ENCODE data around the gene DNM1.

DNA sequence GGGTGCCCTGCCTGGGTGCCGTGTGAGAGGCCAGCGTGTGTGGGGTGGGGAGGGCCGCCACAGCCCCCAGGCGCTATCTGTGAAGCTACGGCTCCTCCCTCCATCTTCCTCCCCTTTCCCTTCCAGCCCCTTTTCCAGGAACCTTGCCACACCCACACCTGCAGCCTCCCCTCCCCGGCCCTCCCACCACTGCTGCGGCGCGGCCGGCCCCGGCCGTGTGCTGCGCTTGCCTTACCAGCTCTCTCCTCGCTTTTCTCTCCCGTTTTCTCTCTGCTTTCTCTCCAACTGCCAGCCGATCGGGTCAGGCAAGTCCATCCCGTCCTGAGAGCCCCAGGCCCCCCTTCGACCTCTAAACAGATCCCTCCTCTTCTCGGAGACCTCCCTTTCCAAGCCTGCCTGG is 51.2 kb downstream of the DNM1 start:
- TF ChIP-seq CTCF (conservative IDR thresholded peaks at IDR 0.05 in 1 of 2, IDR thresholded peaks at IDR 0.05 in 1 of 2; ENCODE audit: extremely low read depth in 1 of 2, insufficient read depth in 1 of 2, low read depth in 1 of 2, low read length in 2 of 2), result no peak
- TF ChIP-seq EZH2 (IDR thresholded peaks at IDR 0.05; ENCODE audit: borderline replicate concordance, low read length), result no peak
